Astrocyte of the spinal cord (primary cell): ENCODE measurements around the gene BABAM2.

Experiments
- DNase-seq: peaks from one replicate; pipeline ENCODE4 v3.0.0; 2011; ENCODE audit warnings: low read depth, low spot score
- H3K4me3 ChIP-seq: 2 replicates; pipeline ENCODE4 v1.5.1; 2011; ENCODE audit warnings: low read depth, mild to moderate bottlenecking, low read length, moderate library complexity
- CTCF ChIP-seq: IDR thresholded peaks from 2 replicates; pipeline ENCODE4 v1.5.1; 2012; ENCODE audit warnings: low read depth, mild to moderate bottlenecking, low read length, inconsistent platforms
- in situ Hi-C: cut with HindIII; loops from 2 replicates; pipeline ENCODE4 v1.10.0; 2017; ENCODE audit warnings: low sequenced_read_pairs

BABAM2 gene

DNA sequence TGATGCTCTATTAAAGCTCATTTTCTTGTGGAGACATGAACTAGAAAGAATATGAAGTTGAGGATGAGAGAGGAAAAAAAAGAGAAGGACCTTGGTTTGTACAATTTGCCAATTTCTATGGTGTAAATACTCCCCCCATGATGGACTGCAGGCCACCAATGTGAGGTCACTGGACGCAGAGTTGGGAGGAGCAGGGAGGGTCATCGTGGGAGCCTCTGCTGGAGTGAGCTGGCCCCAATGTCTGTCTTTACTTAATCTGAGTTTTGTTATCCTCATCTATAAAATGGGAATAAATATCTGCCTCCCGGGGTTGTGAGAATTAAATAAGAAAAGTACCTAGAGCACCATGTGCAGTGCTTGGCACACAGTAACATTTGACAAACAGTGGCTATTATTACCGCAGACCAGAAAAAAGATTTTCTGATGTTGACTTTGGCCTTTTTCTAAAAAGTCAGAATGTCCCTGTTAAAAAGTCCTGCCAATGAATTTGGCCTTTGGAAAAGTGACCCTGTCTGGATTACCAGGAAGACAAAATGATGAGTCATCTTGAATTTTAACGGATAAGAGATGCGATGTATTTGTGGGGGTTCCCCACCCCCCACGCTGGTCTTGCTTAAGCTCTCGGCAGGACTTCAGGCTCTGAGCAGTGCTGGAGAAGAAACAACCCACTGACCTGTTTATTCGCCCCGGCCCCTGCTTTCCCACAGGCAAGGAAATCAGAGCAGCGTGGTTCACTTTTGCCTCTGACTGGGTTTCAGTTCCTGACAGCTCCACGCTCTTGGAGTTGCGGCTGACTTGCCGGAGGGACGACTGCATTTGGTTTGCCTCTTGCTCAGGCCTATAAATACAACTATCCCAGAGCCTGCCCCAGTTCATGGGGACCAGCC lies 451.8 kb downstream of the BABAM2 start:
- TF ChIP-seq CTCF: no peak
- in situ Hi-C loops: no loop called here
- peak; percentile 95 for DNase-seq
- no peak overlapping the region for H3K4me3 ChIP-seq

DNA sequence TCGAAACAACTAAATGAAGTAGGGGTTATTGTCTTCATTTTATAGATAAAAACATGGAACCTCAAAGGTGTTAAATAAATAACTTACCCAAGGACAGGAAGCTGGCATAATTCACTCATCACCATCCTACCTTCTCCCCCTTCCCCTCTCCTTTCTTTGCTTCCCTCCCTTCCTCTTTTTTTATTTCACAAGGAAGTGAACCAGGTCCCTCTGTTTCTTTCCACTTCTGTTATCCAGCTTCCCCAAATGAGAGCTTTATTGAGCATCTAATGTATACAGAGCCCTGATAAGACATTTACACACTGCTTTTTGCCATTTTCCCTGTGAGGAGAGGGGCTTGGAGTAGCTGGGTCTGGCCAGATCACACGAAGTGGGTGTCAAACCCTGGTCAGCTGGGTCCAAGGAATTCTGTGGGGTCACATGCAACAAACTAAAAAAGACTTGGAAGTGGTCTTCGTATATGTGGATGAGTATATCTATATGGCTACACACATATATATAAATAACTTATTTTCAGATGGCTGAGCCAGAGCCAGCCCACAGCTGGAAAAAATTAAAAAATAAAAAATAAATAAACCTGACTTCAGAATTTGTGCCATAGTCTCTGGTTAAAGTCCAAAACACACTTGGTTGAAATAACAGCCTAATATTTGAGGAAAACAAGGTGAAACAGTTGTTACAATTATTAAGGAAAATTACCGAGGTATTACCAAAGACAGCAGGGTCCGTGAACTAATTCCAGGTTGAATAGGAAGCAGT lies 452.8 kb downstream of the BABAM2 start:
- no peak overlapping the region for H3K4me3 ChIP-seq
- TF ChIP-seq CTCF: no peak
- in situ Hi-C loops: no loop called here
- no peak for DNase-seq

DNA sequence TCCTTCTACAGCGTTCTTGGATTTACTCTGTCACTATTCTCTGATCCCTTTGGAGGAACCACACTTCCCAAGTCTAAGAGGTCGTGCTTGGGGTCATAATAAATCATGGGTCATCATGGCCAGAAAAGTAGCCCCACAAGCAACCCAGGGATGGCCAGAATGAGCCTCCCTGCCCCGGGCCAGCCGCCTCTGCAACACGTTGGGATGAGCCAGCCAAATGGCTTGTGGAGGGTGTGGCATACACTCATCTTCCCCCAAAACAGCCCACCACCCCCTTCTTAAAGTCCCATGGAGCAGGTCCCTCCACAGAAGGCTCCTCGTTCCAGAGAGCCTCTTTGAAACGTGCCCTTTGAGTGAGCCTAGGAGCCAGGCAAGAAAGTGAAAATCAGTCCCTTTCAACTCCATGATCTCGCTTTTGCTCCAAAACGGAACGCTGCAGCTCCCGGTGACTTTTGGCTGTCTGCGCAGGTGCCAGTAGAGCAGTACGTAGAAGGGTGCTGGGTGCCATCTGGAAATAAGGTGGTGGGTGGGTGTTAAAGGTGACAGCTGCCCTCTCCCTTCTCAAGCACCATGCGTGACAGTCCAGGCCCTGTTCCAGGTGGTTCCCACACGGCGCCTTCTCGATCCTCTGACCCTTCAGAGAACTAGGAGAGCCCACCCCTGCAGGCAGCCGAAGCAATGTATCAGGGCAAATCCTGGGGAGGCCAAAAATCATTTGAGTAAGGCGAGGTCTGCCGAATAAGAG lies 453.6 kb downstream of the BABAM2 start:
- no peak for TF ChIP-seq CTCF
- in situ Hi-C loops: no loop called here
- no peak for DNase-seq
- no peak overlapping the region for H3K4me3 ChIP-seq

DNA sequence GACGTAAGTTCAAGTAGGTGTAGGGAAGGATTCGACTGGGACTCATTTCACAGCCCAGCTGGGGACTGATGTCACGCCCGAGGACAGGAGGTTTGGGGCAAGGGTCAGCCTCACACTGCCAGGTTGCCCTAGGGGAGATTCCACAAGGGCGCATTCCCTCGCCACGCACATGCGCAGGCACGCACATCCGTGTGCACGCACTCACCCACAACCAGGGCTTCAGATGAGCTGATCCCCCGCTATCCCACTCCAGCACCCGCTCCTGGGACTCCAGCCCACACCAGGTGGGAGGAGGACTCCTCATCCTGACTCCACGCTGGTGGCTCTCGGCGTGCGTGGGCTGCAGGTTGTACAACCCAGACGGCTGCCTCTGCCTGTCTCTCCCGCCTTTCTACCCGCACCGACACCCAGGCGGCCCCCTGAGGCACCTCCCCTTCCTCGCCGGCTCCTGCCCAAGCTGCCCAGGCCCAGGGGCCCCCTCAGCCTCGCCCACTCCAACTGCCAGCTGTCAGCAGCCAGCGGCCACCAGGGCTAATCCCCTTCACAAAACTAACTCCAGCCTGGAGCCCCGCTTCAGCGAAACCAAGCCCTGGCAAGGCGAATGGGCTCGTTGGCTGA lies 454.3 kb downstream of the BABAM2 start:
- no peak for DNase-seq
- no peak overlapping the region for H3K4me3 ChIP-seq
- in situ Hi-C loops: no loop called here
- TF ChIP-seq CTCF: no peak

DNA sequence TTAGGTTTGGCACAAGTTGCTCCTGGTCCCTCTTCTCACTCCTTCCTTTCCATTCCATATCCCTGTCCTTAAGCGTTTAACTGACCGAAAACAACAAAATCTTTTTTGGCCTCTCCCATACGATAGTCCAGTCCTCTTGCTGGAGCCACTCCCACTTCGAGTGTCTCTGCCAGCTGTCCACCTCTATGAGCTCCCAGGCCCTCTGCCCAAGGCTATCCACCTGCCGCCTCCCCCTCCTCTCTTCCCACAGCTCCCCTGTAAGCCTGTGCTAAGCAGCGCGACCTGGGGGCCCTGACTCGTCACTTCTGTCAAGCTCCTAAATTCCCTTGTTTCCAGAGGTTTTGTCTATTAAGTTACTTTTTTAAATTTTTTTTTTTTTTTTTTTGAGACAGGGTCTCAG lies 455.1 kb downstream of the BABAM2 start:
- in situ Hi-C loops: no loop called here
- no peak for TF ChIP-seq CTCF
- DNase-seq: no peak
- H3K4me3 ChIP-seq: no peak overlapping the region

- no peak for DNase-seq
- in situ Hi-C loops: no loop called here
- no peak overlapping the region for H3K4me3 ChIP-seq
- no peak for TF ChIP-seq CTCF
Measured at GRCh38 chr2:28346587-28346986, 456.1 kb downstream of the BABAM2 start.
